Liver (tissue), 9 donors: ENCODE data around the gene APRT. TPM values are rescaled to one million over a fixed set of nuclear protein-coding genes. Genes with fewer than 3 reads are reported as not detected.

ENCODE experiments used
- DNase-seq: peaks from one replicate; pipeline ENCODE4 v3.0.0-alpha.2; 2017; ENCODE audit warnings: low spot score
- H3K27ac ChIP-seq, 2 donors: one replicate each; pipeline ENCODE4 v1.7.0; 2013; ENCODE audit warnings: inconsistent platforms in 2 of 2, low read length in 2 of 2, control low read depth in 1 of 2, low read depth in 1 of 2, mild to moderate bottlenecking in 1 of 2
- H3K27me3 ChIP-seq, 4 donors: one replicate each; pipeline versions ENCODE4 v1.6.1 to v1.7.0; 2013; ENCODE audit warnings: low read length in 3 of 4, inconsistent platforms in 1 of 4, mild to moderate bottlenecking in 1 of 4, moderate library complexity in 1 of 4; ENCODE audit not compliant: control insufficient read depth in 4 of 4, insufficient read depth in 4 of 4
- H3K36me3 ChIP-seq, 4 donors: one replicate each; pipeline versions ENCODE4 v1.6.1 to v1.7.0; 2013; ENCODE audit warnings: low read length in 3 of 4, mild to moderate bottlenecking in 3 of 4, low read depth in 1 of 4, moderate library complexity in 1 of 4; ENCODE audit not compliant: control insufficient read depth in 4 of 4, insufficient read depth in 3 of 4
- H3K4me1 ChIP-seq, 4 donors: one replicate each; pipeline versions ENCODE4 v1.6.1 to v1.7.0; 2013; ENCODE audit warnings: low read length in 3 of 4, mild to moderate bottlenecking in 3 of 4, moderate library complexity in 1 of 4; ENCODE audit not compliant: control insufficient read depth in 4 of 4, insufficient read depth in 4 of 4
- H3K4me3 ChIP-seq, 3 donors: one replicate each; pipeline versions ENCODE4 v1.6.1 to v1.7.0; 2013; ENCODE audit warnings: low read length in 3 of 3, control low read depth in 1 of 3, low read depth in 1 of 3, mild to moderate bottlenecking in 1 of 3
- H3K9ac ChIP-seq, 2 donors: one replicate each; pipeline ENCODE4 v1.7.0; 2013; ENCODE audit warnings: low read length in 2 of 2, mild to moderate bottlenecking in 2 of 2, moderate library complexity in 2 of 2, control low read depth in 1 of 2, low read depth in 1 of 2
- H3K9me3 ChIP-seq, 4 donors: one replicate each; pipeline versions ENCODE4 v1.6.1 to v1.7.0; 2013; ENCODE audit warnings: low read length in 3 of 4; ENCODE audit not compliant: control insufficient read depth in 4 of 4
- ATF3 ChIP-seq: IDR thresholded peaks from 2 replicates; pipeline ENCODE4 v1.6.1; 2016; ENCODE audit warnings: antibody characterized with exemption
- CTCF ChIP-seq: fragments of 150-350 bp; IDR thresholded peaks from 2 replicates; pipeline ENCODE4 v1.5.1; 2017; ENCODE audit warnings: improper control_type of control experiment, low read depth, low read length; ENCODE audit not compliant: missing input control
- EGR1 ChIP-seq, 2 donors: IDR thresholded peaks; 2 replicates each; pipeline ENCODE4 v1.6.1; 2016 to 2018; ENCODE audit warnings: antibody characterized with exemption in 2 of 2, low read depth in 2 of 2
- FOXA1 ChIP-seq: IDR thresholded peaks from 2 replicates; pipeline ENCODE4 v1.6.1; 2016; ENCODE audit warnings: antibody characterized with exemption
- FOXA2 ChIP-seq: IDR thresholded peaks from 2 replicates; pipeline ENCODE4 v1.6.1; 2016; ENCODE audit warnings: antibody characterized with exemption
- GABPA ChIP-seq, 2 donors: IDR thresholded peaks in 1 of 2; conservative IDR thresholded peaks in 1 of 2; 2 replicates each; pipeline ENCODE4 v1.6.1; 2016; ENCODE audit warnings: antibody characterized with exemption in 2 of 2, mild to moderate bottlenecking in 1 of 2, moderate library complexity in 1 of 2
- HNF4A ChIP-seq, 2 donors: conservative IDR thresholded peaks; 2 replicates each; pipeline ENCODE4 v1.6.1; 2016; ENCODE audit warnings: antibody characterized with exemption in 2 of 2, mild to moderate bottlenecking in 2 of 2
- HNF4G ChIP-seq: IDR thresholded peaks from 2 replicates; pipeline ENCODE4 v1.6.1; 2016; ENCODE audit warnings: antibody characterized with exemption
- JUND ChIP-seq, 2 donors: IDR thresholded peaks; 2 replicates each; pipeline ENCODE4 v1.6.1; 2016; ENCODE audit warnings: antibody characterized with exemption in 2 of 2
- MAX ChIP-seq: IDR thresholded peaks from 2 replicates; pipeline ENCODE4 v1.6.1; 2016; ENCODE audit warnings: antibody characterized with exemption
- NR2F2 ChIP-seq: IDR thresholded peaks from 2 replicates; pipeline ENCODE4 v1.6.1; 2016; ENCODE audit warnings: antibody characterized with exemption
- RAD21 ChIP-seq, 2 donors: IDR thresholded peaks; 2 replicates each; pipeline ENCODE4 v1.6.1; 2016; ENCODE audit warnings: antibody characterized with exemption in 2 of 2, mild to moderate bottlenecking in 2 of 2
- REST ChIP-seq: IDR thresholded peaks from 2 replicates; pipeline ENCODE4 v1.6.1; 2016; ENCODE audit warnings: antibody characterized with exemption, mild to moderate bottlenecking
- RXRA ChIP-seq, 2 donors: IDR thresholded peaks; 2 replicates each; pipeline ENCODE4 v1.6.1; 2017 to 2018; ENCODE audit warnings: antibody characterized with exemption in 2 of 2, mild to moderate bottlenecking in 1 of 2
- SP1 ChIP-seq: IDR thresholded peaks from 2 replicates; pipeline ENCODE4 v1.6.1; 2018; ENCODE audit warnings: antibody characterized with exemption, mild to moderate bottlenecking
- YY1 ChIP-seq: IDR thresholded peaks from 2 replicates; pipeline ENCODE4 v1.6.1; 2016; ENCODE audit warnings: antibody characterized with exemption, mild to moderate bottlenecking
- ZBTB33 ChIP-seq: IDR thresholded peaks from 2 replicates; pipeline ENCODE4 v1.6.1; 2016; ENCODE audit warnings: antibody characterized with exemption
- WGBS: extraction: QIAGEN DNeasy Blood & Tissue Kit; methylation state at CpG from one replicate; pipeline ENCODE4 v1.1.7; 2013; 5-methylcytosine and 5-hydroxymethylcytosine counted together
- polyA plus RNA-seq, 2 donors: library from polyadenylated mRNA; stranded (reverse) in 1 of 2; unstranded in 1 of 2; fragments of 200-250 nt in 1 of 2; fragments of >200 nt in 1 of 2; fragmentation: Nextera tagmentation in 1 of 2; extraction: Ambion mirVana in 1 of 2; gene quantifications; one replicate each; pipeline versions ENCODE4 v1.2.1 to v1.2.3, GENCODE V29; 2013 to 2015
- total RNA-seq, 2 donors: library from RNA; depleted of rRNA; stranded (reverse); fragments of >200 nt; gene quantifications; one replicate each; pipeline ENCODE4 v1.2.3, GENCODE V29; 2014
- donor health status: healthy.
- donor health status: healthy.
- donor health status: healthy.
- donor health status: healthy.
- donor health status: healthy.

The APRT gene
- total and polyA plus RNA-seq, 4 donors: 27.9 to 160 (median 94.4) TPM

GRCh38 chr16:88798772-88799455 lies 12.8 kb downstream of the APRT start:
- Histone ChIP-seq H3K9ac (no peak overlapping the region), H3K4me1 (peaks cover 0 to 11% (median 3%) of the 10 kb centered on the region in 4 donors)

GRCh38 chr16:88798073-88798472 lies 13.7 kb downstream of the APRT start:
- Histone ChIP-seq H3K9me3 (no peaks in the 10 kb centered on the region), H3K4me1 (peaks cover 0 to 11% (median 2%) of the 10 kb centered on the region in 4 donors), H3K27me3 (no peaks in the 10 kb centered on the region), H3K4me3 (no peak overlapping the region), H3K36me3 (no peaks in the 10 kb centered on the region), H3K27ac (no peak overlapping the region), H3K9ac (no peak overlapping the region)
- no peak for DNase-seq
- WGBS: 92% methylated on average over 4 of the region's 4 CpGs
- TF ChIP-seq ATF3 (no peak), MAX (no peak), HNF4A (conservative IDR thresholded peaks at IDR 0.05) (no peak), RAD21 (IDR thresholded peaks at IDR 0.05) (no peak), YY1 (no peak), FOXA1 (no peak), SP1 (no peak), HNF4G (no peak), REST (no peak), EGR1 (IDR thresholded peaks at IDR 0.05; ENCODE audit: low read depth in 2 of 2) (no peak), JUND (IDR thresholded peaks at IDR 0.05) (no peak)

More at GRCh38 chr16:88798772-88799455, 12.8 kb downstream of the APRT start:
- no peak for DNase-seq
- Histone ChIP-seq H3K36me3 (no peaks in the 10 kb centered on the region), H3K4me3 (no peak overlapping the region), H3K9me3 (no peaks in the 10 kb centered on the region), H3K27me3 (no peaks in the 10 kb centered on the region), H3K27ac (no peak overlapping the region)
- TF ChIP-seq HNF4A (conservative IDR thresholded peaks at IDR 0.05) (no peak), CTCF (no peak), GABPA (IDR thresholded peaks at IDR 0.05 in 1 of 2, conservative IDR thresholded peaks at IDR 0.05 in 1 of 2) (no peak), HNF4G (no peak), JUND (IDR thresholded peaks at IDR 0.05) (no peak), NR2F2 (no peak), ZBTB33 (no peak), RAD21 (IDR thresholded peaks at IDR 0.05) (no peak), FOXA2 (no peak), MAX (no peak), SP1 (no peak), FOXA1 (no peak), YY1 (no peak), RXRA (IDR thresholded peaks at IDR 0.05) (no peak)
